Umbilical cord (tissue), 2 donors: ENCODE results near the gene HDLBP. TPM values are rescaled to one million over a fixed set of nuclear protein-coding genes. Genes with fewer than 3 reads are reported as not detected.

Experiments used
- DNase-seq: peaks from one replicate; pipeline ENCODE4 v3.0.0-alpha.2; 2015; ENCODE audit warnings: low spot score
- total RNA-seq: library from RNA; depleted of rRNA; stranded (reverse); fragments of >200 nt; gene quantifications from one replicate; pipeline ENCODE4 v1.2.3, GENCODE V29; 2014; ENCODE audit warnings: low replicate concordance; ENCODE audit not compliant: insufficient read depth

Gene HDLBP
- total RNA-seq, 1 donor from 2014 or later: 1,280 TPM

DNA sequence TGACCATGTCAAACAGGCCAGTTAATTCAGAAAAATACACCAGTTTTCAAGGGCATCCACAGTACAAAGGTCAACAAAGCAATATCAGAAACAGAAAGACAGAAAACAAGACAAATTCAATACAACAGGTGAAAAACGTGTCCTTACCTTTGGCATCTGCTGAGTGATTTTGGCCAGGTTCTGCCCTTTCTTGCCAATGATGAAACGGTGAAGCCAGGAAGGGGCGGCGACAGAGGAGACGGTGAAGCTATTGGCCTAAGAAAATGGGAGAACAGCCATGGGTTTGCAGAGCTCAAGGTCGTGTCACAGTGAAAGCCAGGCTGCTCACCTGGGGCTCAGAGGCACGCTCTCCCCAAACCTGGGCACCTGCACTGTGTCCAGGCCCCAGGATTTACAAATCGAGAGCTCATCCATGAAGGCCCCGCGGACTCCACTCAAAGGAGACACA is 60.5 kb downstream of the HDLBP start:
- no peak for DNase-seq

DNA sequence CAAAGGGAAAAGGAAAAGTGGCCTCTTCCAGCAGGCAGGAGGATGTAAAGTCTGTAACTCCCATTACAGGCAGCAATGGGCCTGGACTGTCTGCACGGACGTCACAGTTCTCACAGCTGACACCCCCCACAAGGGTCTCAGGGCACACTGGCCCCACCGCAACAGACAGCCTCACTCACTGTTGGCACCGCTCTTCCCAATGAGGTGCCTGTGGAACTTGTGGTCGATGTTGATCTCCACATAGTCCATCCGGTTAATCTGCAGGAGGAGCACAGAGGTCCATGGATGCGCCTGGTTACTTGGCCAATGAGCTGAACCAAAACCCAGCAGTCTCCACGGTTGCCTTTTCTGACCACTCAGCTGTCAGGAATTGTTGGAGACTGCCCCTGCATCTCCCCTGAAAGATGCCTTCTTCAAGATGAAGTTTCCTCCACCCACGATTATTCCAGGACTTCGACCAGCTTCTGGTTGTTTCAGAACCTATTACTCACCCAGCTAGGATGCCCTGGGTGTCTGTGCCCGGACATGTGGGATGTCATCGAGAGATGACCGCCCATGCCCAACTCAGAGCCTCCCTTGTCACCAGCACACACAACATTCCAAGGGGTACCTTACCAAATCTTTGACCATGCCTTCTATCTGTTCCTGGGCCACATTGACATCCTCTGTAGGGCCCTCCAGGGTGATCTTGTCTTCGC is 62.5 kb downstream of the HDLBP start:
- DNase-seq: no peak

DNA sequence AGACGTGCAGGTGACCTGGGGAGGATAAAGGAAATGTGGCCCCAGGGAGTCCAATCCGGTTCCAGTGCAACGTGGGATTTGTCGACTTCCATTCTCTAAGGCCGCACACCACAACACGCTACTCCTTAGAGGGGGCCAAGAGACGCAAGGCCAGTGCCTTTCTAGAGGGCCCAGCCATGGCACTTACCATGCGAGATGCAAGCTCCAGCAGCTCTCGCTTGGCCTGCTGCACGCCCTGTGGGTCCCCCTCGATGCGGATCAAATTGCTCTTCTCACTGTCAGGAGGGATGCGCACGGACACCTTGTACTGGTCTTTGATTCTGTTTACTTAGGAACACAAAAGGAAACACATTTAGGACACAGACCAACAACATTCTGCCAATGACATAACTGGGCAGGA is 65.8 kb downstream of the HDLBP start:
- no peak for DNase-seq

DNA sequence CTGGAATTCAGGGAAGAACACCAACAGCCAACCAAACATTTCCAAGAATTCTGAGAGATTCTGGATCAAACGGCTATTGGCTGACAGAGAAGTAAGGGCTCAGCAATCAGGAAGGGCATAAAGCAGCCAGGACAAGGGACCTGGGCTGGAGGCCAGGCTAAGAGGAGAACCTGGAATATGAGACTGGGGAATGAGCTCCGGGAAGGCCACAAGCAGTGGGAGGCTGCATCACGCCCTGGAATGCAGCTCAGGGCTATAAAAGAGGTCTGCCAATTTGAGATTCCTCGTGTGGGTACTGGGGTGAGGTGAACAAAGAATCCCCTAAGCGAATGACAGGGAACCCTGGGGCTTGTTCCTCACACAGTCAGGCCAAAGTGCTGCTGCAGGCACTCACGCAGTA is 66.6 kb downstream of the HDLBP start:
- no peak for DNase-seq

DNA sequence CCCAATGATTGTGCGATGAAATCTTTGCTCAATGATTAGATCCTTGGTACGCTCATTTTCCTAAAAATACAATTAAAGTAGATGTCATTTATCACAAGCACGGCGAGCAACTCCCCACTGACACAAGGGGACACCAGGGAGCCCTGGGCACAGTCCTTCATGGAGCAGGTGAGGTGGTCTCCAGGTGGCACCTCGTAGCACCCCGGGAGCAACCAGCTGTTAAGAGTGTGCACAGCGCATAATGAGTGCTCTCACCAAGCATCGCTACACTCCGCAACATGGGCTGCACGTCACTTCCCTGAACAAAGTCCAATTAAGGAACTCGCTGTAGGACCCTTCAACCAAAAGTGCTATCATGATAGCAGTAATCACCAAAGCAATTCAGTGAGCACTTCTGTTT is 67.2 kb downstream of the HDLBP start:
- no peak for DNase-seq

DNA sequence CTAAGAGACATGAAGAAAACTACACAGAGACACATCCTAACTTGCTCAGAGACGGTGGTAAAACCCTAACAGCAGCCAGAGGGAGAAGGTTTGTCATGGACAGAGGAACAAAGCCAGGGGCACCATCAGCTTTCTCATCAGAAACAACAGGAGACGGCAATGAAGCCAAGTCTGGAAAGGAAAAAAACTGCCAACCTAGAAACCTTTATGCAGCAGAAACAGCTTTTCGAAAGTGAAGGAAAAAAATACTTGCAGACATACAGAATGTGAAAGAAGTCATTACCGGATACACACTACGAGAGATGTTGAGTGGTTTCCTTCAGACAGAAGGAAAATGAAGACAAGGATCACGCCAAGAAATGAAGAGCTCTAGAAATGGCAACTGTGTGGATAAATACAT is 71.1 kb downstream of the HDLBP start:
- no peak for DNase-seq

DNA sequence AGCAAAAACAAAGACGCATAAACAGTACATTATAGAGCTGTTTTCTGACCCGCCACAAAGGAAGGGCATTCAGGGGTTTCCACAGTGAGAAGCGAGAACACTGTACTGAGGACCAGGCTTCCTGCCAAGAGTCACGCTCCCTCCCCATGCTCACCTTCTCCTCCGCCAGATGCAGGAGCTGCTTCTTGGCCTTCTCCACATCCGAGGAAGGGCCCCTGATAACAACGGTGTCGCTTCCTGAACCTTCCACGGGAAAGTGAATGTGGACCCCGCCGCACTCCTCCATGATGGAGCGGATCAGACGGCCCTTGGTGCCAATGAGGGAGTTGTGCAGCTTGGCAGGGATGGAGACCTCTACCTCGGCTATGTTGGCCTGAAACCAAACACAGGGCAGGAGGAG is 73.2 kb downstream of the HDLBP start:
- DNase-seq: no peak

DNA sequence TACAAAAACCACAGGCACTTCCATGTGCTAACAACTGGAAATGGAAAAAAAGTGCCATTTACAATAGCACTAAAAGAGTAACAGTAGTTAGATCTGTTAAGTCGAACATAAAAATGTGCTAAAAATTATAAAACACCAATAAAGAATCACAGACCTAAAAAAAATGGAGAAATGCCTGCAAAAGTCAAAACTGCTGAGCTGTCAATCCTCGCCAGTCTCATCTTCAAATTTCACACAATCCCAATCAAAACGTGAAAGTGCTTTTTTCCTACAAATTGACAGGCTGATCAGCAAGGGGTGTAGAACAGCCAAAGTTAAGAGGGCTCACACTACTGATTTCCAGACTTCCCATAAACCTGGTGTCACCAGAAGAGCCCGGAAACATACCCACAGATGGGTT is 73.8 kb downstream of the HDLBP start:
- no peak for DNase-seq

DNA sequence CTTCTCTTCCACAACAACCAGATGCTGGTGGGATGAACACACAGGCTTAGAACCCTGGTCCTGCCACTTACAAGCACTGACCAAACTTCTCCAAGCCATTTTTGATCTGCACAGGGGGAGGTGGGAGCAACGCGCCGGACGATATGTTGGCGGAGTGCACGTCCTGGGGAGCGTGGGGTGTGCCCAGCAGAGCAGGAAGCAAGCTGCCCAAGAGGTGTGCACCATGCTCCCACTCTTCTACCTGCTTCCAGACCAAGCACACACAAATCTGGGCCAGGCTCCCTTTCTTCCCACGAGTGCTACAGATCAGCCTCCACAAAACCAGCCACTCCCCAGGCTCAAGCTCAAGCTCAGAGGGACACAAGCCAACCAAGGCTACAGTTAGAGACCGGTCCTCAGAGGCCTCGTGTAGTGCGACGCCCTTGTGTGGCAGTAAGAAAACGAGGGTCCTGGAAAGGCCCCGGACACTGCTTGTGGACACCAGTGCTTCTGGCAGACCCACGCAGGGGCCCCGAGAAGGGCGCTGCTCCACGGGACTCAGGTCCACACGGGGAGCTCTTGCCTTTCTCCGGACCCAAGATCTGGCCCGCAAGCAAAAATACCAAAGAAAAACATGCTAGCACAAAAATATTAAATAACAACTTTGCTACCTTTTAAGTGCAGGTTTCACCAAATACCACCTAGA is 75.0 kb downstream of the HDLBP start:
- no peak for DNase-seq

DNA sequence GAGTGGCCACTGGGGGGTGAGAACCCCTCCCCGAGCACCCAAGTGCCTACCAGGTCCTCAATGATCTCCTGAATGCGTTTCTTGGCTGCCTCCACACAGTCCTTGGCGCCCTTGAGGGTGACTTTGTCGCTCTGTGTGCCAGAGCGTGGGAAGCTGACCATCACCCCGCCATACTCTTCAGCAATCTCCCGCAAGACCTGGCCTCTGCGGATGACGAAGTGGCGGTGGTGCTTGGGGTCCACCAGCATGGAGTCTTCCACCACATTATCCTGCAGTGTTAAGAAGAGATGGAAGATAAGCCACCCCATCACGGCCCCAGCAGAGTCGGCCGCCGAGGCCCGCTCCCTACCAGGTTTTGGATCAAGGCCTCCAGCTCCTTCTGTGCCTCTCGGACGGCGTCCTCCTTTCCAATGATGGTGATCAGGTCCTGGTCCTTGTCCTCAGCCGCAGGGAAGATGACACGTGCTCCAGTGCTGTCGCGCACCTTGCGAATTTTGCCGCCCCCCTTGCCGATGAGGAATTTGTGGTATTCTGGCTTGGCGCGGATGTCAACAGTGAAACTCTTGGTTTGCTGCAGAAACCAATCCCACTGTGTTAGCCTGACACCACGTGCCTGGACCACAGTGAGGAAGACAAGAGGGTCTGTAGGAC is 75.8 kb downstream of the HDLBP start:
- no peak for DNase-seq

DNA sequence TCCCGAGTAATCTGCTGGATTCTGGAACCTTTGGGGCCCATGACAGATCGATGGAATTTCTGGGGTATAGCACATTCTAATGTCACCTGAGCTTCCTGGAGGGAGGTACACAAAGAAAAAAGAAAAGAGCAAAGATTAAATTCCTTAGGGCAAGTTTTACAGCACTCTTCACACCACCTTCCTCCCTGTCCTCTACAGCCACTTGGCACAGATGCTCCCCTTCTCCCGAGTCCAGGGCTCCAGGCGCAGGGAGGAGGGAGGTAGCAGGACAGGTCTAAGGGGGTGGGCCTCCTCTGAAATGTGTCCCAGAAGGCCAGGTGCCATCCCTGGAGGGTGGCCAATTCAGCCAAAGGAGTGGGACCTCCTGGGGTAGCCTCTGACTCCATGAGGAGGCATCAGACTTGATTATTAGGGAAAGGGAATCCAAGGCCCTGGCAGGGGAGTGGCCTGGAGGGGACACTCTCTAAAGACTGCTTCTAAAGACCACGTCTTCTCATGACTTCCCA is 76.7 kb downstream of the HDLBP start:
- no peak for DNase-seq

DNA sequence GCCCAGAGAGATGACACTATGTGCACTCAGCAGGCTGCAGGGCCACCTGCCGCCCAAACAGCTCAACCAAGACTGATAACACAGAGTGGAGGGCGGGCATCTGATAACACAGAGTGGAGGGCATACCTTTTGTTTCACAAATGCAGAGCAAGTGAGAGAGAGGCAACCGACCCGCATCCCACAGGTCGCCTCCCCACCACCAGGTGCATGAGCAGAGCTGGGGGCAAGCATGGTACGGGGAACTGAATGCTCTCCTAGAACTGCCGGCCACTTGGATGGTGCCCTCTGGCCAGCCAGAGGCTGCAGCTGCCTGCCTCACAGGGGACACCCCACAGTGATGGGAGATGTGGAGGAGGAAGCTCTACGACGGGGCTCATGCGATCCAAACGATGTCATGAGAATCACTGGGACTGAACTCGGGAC is 77.5 kb downstream of the HDLBP start:
- DNase-seq: no peak

DNA sequence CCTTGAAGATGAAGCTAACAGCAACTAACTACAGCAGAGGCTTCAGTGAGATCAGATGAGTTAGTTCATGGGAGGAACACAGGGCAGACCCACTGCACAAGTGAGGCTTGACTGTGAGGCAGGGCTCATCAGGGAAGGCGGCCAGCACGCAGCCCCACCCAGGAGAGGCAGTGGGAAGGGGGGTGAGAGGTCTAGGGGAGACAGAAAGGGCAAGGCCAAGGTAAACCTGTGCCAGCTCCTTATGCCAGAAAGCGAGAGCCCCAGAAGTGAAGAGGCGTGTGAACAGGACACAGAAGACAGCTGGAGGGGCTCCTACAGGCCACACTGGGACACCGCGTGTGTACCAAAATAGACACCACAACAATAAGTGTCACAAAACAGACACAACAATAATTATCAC is 78.4 kb downstream of the HDLBP start:
- no peak for DNase-seq

DNA sequence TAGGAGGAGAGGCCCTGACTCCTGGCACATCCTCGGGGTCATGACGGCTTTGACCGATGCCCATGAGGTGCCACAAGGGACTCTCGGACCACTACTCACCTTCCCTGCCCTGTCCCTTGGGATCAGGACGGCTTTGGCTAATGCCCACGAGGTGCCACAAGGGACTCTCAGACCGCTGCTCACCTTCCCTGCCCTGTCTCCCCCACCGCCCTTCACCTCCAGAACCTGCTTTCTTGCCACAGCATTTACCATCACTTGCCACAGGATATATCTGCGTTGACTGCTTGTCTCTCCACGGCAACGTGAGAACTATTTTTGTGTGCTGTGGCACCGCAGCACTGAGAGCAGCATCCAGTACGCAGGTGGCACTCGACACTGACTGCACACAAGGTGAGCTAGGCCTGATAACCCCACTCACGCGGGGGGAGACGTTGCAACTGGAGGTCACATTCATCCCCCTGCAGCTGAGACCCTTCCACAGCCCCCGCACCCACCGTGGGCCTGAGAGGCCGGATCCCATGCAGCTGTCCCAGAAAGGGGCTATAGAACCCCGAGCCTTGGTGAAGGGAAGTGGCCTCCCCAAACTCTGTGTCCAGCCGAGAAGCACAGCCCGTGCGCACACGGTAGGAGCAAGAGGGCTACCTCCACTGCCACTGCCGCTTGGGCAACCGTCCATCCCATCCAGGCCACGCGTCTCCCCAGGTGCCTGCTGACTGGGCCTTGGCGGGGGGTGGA is 79.4 kb downstream of the HDLBP start:
- no peak for DNase-seq

DNA sequence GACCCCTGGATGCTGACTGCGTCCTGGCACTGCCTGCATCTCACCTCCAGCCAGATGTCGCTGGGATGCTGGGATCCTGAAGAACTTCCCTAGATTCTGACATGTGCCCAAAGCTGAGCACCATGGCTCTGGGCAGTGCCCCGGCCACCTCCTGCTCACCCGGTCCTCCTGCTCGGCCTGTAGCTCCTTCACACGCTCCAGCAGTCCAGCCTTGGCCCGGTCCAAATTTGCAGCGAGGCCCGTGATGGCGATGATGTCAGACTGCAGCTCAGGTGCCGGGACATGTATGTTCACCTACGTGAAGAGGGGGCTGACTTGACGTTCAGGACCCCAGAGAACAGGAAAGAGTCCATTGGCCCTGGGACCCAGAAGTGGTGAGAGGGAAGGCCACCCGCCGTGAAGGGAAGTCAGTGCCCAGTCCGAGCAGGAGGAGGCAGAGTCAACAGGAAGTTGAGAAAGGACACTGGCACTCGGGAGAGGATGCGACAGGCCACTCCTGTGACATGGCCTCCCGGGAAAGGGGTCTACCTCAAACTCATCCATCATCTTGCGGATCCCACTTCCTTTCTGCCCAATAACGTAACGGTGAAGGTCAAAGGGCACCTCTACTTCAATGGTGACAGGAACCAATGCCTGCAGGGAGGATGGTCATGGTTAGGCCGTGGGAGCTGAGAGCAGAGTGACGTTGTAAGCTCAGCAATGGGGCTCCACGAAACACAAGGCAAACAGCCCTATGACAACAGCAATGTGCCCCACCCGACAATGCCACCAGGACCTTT is 80.3 kb downstream of the HDLBP start:
- DNase-seq: no peak

DNA sequence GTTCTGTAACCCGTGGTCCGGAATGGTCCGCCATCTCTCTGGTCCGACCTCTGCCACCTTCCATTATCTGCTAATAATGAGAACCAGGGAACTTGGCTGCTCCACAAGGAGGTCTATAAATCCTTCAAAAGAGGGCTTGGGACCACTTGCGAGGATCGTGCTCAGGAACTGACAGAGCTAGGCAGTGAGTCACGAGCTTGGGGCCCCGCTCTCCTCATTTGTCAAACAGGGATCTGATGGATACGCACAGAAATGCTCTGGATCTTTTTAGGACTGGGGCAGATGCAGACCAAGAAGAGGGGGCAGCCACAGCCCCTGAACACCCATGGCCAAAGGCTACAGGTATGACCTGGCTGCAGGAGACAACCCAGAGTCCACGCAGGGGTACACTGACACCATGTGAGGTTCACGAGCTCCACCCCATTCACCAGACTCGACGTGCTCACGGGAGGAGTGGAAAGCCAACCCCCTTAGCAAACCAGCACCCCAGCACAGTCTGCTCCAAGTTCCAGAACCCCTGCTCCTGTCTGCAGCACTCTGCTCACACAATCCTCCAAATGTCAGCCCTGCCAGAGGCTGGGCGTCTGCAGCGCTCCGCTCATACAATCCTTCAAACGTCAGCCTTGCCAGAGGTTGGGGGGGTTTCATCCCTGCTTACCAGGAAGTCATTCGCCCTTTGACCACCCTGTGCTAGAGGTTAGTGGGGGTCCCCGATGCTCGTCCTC is 81.2 kb downstream of the HDLBP start:
- no peak for DNase-seq

DNA sequence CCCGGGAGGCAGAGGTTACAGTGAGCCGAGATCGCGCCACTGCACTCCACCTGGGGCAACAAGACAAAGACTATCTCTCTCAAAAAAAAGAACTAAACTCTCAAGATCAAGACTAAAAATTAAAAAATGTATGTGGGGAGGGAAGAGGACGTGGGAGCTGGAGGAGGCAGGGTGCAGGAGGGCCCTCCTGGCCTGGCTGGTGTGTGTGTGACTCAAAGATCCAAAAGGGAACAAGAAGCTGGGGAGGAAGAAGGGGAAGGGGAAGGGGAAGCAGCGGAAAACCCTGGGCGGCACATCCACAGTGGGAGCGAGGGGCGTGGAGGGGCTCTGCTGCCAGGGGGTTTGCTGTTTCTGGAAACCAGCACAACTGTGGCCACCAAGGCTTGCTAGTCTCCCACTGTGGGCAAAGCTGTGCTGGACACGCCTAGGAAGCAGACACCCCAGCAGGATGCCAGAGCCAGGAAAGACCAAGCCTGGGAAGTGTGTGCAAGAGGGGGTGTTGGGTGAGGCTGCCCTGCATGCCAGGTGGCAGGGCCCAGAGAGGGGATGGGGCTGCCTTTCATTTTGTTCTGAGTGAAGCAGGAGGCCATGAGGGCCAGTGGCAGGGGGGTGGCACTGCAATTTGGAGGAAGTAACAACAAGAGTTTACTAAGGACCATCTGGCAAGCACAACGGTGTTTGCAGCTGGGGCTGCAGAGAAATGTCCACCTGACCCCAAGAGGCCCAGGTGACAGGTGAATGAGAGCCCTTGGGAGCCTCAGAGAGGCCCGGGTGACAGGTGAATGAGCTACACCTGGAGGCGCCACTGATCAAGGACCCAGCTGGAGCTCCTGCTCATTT is 82.5 kb downstream of the HDLBP start:
- DNase-seq: no peak

DNA sequence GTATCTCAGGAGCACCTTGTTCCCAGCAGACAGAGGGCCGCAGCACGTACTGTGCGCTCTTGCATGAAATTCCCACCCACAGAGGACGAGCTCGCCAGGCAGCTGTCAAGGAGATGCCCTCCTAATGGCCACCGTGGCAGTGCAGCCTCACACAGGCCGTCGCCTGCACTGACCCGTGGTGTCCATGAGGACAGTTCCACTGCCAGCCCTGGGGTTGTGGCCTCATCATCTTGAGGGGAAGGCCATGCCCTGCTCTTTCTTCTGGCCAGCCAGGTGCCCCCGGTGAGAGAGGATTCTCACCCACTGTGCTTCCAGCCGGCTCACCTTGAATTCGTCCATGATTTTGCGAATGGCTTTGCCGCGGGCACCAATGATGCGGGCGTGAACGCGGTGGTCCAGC is 85.0 kb downstream of the HDLBP start:
- DNase-seq: no peak

DNA sequence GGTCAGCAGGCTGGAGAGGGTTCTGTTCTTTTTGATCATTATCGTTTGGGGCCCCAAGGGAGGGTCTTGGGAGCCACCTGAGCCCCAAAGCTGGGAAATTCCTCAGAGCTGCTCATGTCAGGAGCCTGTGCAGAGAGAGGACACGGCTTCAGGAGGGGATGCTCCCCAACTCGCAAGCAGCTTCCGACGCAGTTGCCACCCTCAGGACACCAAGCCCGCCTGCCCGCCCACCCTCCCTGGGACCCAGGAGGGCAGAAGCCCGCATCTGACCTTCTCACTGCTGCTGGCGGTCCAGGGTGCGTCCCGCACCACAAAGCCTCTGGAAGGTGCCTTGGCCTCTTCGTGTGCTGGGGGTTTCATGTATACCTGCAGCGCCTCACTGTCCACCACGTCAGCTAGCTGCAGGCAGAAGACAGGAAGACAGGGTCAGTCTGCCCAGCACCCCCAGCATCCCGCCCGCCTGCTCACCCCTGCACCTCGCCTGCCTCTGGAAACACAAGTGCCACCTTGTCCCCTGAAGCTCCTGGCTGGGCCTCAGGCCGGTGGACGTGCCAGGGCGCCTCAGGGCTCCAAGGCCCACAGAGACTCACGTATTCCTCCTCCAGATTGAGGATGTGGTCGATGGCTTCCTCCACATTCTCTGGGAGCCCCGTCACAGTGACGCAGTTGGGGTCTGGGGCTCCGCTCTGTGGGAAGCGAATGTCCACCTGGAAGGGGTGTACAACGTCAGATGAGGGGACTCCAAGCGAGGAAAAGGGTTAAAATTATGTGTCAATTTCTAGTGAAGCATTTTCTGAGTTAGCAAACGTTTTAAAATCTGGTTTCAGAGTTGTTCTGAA is 85.7 kb downstream of the HDLBP start:
- DNase-seq: no peak
